Loucy (cell line): ENCODE results near the gene LDHA.

Experiments used
- EZH2phosphoT487 ChIP-seq: fragments of 200-600 bp; IDR thresholded peaks from 2 replicates; pipeline ENCODE4 v1.6.1; 2018; ENCODE audit warnings: antibody characterized with exemption, mild to moderate bottlenecking, moderate library complexity, borderline replicate concordance
- TF ChIP-seq, protein P1 (sequence below): fragments of 200-600 bp; sonication (generic); conservative IDR thresholded peaks from 2 replicates; pipeline ENCODE4 v1.5.1; 2014; ENCODE audit warnings: mild to moderate bottlenecking, antibody characterized with exemption, low read length

DNA sequence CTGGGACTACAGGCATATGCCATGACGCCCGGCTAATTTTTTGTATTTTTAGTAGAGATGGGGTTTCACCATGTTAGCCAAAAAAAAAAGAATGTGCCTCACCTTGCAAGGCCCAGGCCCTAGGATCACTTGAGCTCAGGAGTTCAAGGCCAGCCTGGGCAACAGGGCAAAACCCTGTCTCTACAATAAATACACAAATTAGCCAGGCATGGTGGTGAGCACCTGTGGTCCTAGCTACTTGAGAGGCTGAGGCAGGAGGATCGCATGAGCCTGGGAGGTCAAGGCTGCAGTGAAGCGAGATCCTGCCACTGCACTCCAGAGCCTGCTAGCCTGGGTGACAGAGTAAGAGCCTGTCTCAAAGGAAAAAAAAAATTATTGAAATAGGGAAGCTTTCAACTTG is 9.7 kb downstream of the LDHA start:
- TF ChIP-seq, protein P1, sequence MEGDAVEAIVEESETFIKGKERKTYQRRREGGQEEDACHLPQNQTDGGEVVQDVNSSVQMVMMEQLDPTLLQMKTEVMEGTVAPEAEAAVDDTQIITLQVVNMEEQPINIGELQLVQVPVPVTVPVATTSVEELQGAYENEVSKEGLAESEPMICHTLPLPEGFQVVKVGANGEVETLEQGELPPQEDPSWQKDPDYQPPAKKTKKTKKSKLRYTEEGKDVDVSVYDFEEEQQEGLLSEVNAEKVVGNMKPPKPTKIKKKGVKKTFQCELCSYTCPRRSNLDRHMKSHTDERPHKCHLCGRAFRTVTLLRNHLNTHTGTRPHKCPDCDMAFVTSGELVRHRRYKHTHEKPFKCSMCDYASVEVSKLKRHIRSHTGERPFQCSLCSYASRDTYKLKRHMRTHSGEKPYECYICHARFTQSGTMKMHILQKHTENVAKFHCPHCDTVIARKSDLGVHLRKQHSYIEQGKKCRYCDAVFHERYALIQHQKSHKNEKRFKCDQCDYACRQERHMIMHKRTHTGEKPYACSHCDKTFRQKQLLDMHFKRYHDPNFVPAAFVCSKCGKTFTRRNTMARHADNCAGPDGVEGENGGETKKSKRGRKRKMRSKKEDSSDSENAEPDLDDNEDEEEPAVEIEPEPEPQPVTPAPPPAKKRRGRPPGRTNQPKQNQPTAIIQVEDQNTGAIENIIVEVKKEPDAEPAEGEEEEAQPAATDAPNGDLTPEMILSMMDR: no peak
- no peak for TF ChIP-seq EZH2phosphoT487
